Type B pancreatic cell (in vitro differentiated cells): ENCODE measurements around the gene ITSN1. TPM values are rescaled to one million over a fixed set of nuclear protein-coding genes. Genes with fewer than 3 reads are reported as not detected.
"Not testable (repeated sequence)": the region's sequence is repeated elsewhere in the genome, so short reads cannot be mapped to it uniquely, and the experiment has no call there.

Experiments
- DNase-seq: peaks from one replicate; pipeline ENCODE4 v3.0.0; 2021; ENCODE audit warnings: mixed read lengths; ENCODE audit not compliant: unreplicated experiment; ENCODE audit errors: extremely low spot score
- H3K27ac Mint-ChIP-seq: 2 replicates; pipeline ENCODE4 v1.8.0; 2021; ENCODE audit warnings: mild to moderate bottlenecking, mixed read lengths
- H3K27me3 Mint-ChIP-seq: 2 replicates; pipeline ENCODE4 v1.8.0; 2021; ENCODE audit warnings: mixed read lengths
- H3K36me3 Mint-ChIP-seq: 2 replicates; pipeline ENCODE4 v1.8.0; 2021; ENCODE audit warnings: mixed read lengths
- H3K4me1 Mint-ChIP-seq: one replicate; pipeline ENCODE4 v1.8.0; 2021; ENCODE audit warnings: mixed read lengths; ENCODE audit not compliant: unreplicated experiment
- H3K4me3 Mint-ChIP-seq: 2 replicates; pipeline ENCODE4 v1.8.0; 2021; ENCODE audit warnings: mild to moderate bottlenecking, mixed read lengths
- H3K9me3 Mint-ChIP-seq: 2 replicates; pipeline ENCODE4 v1.8.0; 2021; ENCODE audit warnings: mixed read lengths
- total RNA-seq: library from RNA; stranded (reverse); gene quantifications from 2 replicates; pipeline ENCODE4 v1.2.1, GENCODE V29; 2021; ENCODE audit warnings: low replicate concordance
- TF ChIP-seq, protein P1 (sequence below): fragments of 200-600 bp; sonication (generic); conservative IDR thresholded peaks from 2 replicates; pipeline ENCODE4 v1.5.0; 2021; ENCODE audit warnings: antibody characterized with exemption, mild to moderate bottlenecking

Gene ITSN1
- total RNA-seq, 1 donor from 2014 or later: 89.1 TPM

- Mint-ChIP-seq H3K9me3 (no peaks in the 10 kb centered on the region), H3K36me3 (peaks cover 3% of the 10 kb centered on the region)
Observed at GRCh38 chr21:33916200-33916567, 273.9 kb downstream of the ITSN1 start.

GRCh38 chr21:33917421-33917820, 275.1 kb downstream of the ITSN1 start:
- no peak for DNase-seq
- TF ChIP-seq, protein P1, sequence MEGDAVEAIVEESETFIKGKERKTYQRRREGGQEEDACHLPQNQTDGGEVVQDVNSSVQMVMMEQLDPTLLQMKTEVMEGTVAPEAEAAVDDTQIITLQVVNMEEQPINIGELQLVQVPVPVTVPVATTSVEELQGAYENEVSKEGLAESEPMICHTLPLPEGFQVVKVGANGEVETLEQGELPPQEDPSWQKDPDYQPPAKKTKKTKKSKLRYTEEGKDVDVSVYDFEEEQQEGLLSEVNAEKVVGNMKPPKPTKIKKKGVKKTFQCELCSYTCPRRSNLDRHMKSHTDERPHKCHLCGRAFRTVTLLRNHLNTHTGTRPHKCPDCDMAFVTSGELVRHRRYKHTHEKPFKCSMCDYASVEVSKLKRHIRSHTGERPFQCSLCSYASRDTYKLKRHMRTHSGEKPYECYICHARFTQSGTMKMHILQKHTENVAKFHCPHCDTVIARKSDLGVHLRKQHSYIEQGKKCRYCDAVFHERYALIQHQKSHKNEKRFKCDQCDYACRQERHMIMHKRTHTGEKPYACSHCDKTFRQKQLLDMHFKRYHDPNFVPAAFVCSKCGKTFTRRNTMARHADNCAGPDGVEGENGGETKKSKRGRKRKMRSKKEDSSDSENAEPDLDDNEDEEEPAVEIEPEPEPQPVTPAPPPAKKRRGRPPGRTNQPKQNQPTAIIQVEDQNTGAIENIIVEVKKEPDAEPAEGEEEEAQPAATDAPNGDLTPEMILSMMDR: no peak
- H3K4me3 Mint-ChIP-seq: no peak overlapping the region
- peaks cover 3% of the 10 kb centered on the region for H3K36me3 Mint-ChIP-seq
- H3K27ac Mint-ChIP-seq: no peak overlapping the region
- H3K4me1 Mint-ChIP-seq: peaks cover 16% of the 10 kb centered on the region
- H3K27me3 Mint-ChIP-seq: no peaks in the 10 kb centered on the region
- H3K9me3 Mint-ChIP-seq: no peaks in the 10 kb centered on the region

More at GRCh38 chr21:33916200-33916567, 273.9 kb downstream of the ITSN1 start:
- H3K4me3 Mint-ChIP-seq: peak overlapping the region; percentile 99
- H3K27me3 Mint-ChIP-seq: no peaks in the 10 kb centered on the region
- H3K27ac Mint-ChIP-seq: peak overlapping the region; percentile 96
- H3K4me1 Mint-ChIP-seq: peaks cover 16% of the 10 kb centered on the region
- TF ChIP-seq, protein P1: no peak
- DNase-seq: no peak

GRCh38 chr21:33924079-33924765, 281.9 kb downstream of the ITSN1 start:
- Mint-ChIP-seq H3K9me3 (no peaks in the 10 kb centered on the region), H3K27me3 (no peaks in the 10 kb centered on the region), H3K27ac (no peak overlapping the region), H3K4me1 (peaks cover 15% of the 10 kb centered on the region), H3K4me3 (no peak overlapping the region), H3K36me3 (no peaks in the 10 kb centered on the region)
- peak; percentile 89 for DNase-seq
- TF ChIP-seq, protein P1: peak; percentile 93

GRCh38 chr21:33924766-33925100, 282.4 kb downstream of the ITSN1 start:
- no peaks in the 10 kb centered on the region for H3K27me3 Mint-ChIP-seq
- no peak overlapping the region for H3K4me3 Mint-ChIP-seq
- H3K9me3 Mint-ChIP-seq: no peaks in the 10 kb centered on the region
- no peaks in the 10 kb centered on the region for H3K36me3 Mint-ChIP-seq
- H3K27ac Mint-ChIP-seq: no peak overlapping the region
- peaks cover 15% of the 10 kb centered on the region for H3K4me1 Mint-ChIP-seq
- TF ChIP-seq, protein P1: no peak
- DNase-seq: no peak

GRCh38 chr21:33926248-33926647, 283.9 kb downstream of the ITSN1 start:
- H3K27me3 Mint-ChIP-seq, H3K4me3 Mint-ChIP-seq, H3K9me3 Mint-ChIP-seq, H3K36me3 Mint-ChIP-seq, H3K27ac Mint-ChIP-seq, DNase-seq: not testable (repeated sequence)
- peaks cover 15% of the 10 kb centered on the region for H3K4me1 Mint-ChIP-seq

- not testable (repeated sequence) for H3K9me3 Mint-ChIP-seq, H3K27me3 Mint-ChIP-seq, H3K36me3 Mint-ChIP-seq, DNase-seq
- H3K4me1 Mint-ChIP-seq: peaks cover 12% of the 10 kb centered on the region
- H3K27ac Mint-ChIP-seq: peak overlapping the region; percentile 97
- H3K4me3 Mint-ChIP-seq: peak overlapping the region; percentile 92
Observed at GRCh38 chr21:33931052-33931798, 288.9 kb downstream of the ITSN1 start.
